ENCODE data around the gene CNTN5.

GRCh38 chr11:99513368-99513767, 492.6 kb downstream of the CNTN5 start:
- TF ChIP-seq CTCF (IDR thresholded peaks at IDR 0.05) (no peak), POLR2A (IDR thresholded peaks at IDR 0.05) (no peak)
